HL-60 (cell line): ENCODE results near the gene FAT1.

Source experiments
- DNase-seq, 2 experiments: peaks; one replicate each; pipeline ENCODE4 v3.0.0-alpha.2; 2010 to 2020; ENCODE audit warnings: low read depth in 1 of 2, low spot score in 1 of 2
- H3K27ac ChIP-seq: fragments of 250-450 bp; sonication (Bioruptor Pico); replicated peaks from 2 replicates; pipeline ENCODE4 v1.5.1; 2020; ENCODE audit warnings: mild to moderate bottlenecking, moderate library complexity
- H3K27me3 ChIP-seq: fragments of 250-450 bp; sonication (Bioruptor Pico); 2 replicates; pipeline ENCODE4 v1.5.1; 2021; ENCODE audit warnings: mild to moderate bottlenecking, moderate library complexity; ENCODE audit not compliant: insufficient read depth, poor library complexity, severe bottlenecking
- H3K4me3 ChIP-seq: replicated peaks from 2 replicates; pipeline ENCODE4 v1.5.1; 2011; ENCODE audit warnings: mild to moderate bottlenecking, control low read depth, low read length; ENCODE audit not compliant: insufficient read depth
- GABPA ChIP-seq: IDR thresholded peaks from 2 replicates; pipeline ENCODE4 v1.6.1; 2012; ENCODE audit warnings: low read depth
- POLR2AphosphoS5 ChIP-seq: IDR thresholded peaks from 2 replicates; pipeline ENCODE4 v1.6.1; 2012; ENCODE audit warnings: low read depth
- SPI1 ChIP-seq: IDR thresholded peaks from 2 replicates; pipeline ENCODE4 v1.6.1; 2012; ENCODE audit warnings: low read depth, mild to moderate bottlenecking, borderline replicate concordance
- TF ChIP-seq, protein P1 (sequence below): IDR thresholded peaks from 2 replicates; pipeline ENCODE4 v1.6.1; 2012; ENCODE audit warnings: low read depth; ENCODE audit not compliant: insufficient replicate concordance
- TF ChIP-seq, protein P2 (sequence below): IDR thresholded peaks from one replicate; pipeline ENCODE4 v1.5.1; 2011; ENCODE audit warnings: low read length, control low read depth, inconsistent platforms; ENCODE audit not compliant: insufficient read depth

FAT1 gene

DNA sequence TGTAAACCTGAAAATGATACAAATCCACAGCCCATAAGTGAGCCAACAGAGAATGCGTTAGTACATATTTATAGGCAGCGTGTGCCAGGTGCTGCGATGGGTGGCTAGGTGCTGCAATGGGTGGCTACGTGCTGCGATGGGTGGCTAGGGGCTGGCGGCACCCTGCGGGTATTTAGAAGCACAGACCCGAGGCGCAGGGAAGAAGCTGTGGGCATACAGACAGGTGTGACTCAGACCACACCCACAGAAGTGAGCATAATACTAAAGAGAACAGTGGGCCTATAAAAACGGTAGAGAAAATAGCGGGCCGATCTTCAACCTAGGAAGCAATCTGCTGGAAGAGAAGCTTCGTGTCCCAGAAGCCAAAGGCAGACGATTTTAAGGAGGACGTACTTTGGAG, 81.1 kb downstream of the FAT1 start:
- no peak overlapping the region for H3K27ac ChIP-seq
- H3K27me3 ChIP-seq, result no peaks in the 10 kb centered on the region
- TF ChIP-seq, protein P1, sequence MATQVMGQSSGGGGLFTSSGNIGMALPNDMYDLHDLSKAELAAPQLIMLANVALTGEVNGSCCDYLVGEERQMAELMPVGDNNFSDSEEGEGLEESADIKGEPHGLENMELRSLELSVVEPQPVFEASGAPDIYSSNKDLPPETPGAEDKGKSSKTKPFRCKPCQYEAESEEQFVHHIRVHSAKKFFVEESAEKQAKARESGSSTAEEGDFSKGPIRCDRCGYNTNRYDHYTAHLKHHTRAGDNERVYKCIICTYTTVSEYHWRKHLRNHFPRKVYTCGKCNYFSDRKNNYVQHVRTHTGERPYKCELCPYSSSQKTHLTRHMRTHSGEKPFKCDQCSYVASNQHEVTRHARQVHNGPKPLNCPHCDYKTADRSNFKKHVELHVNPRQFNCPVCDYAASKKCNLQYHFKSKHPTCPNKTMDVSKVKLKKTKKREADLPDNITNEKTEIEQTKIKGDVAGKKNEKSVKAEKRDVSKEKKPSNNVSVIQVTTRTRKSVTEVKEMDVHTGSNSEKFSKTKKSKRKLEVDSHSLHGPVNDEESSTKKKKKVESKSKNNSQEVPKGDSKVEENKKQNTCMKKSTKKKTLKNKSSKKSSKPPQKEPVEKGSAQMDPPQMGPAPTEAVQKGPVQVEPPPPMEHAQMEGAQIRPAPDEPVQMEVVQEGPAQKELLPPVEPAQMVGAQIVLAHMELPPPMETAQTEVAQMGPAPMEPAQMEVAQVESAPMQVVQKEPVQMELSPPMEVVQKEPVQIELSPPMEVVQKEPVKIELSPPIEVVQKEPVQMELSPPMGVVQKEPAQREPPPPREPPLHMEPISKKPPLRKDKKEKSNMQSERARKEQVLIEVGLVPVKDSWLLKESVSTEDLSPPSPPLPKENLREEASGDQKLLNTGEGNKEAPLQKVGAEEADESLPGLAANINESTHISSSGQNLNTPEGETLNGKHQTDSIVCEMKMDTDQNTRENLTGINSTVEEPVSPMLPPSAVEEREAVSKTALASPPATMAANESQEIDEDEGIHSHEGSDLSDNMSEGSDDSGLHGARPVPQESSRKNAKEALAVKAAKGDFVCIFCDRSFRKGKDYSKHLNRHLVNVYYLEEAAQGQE, result no peak
- no peak for TF ChIP-seq SPI1
- TF ChIP-seq POLR2AphosphoS5, result no peak
- TF ChIP-seq GABPA, result no peak
- TF ChIP-seq, protein P2, sequence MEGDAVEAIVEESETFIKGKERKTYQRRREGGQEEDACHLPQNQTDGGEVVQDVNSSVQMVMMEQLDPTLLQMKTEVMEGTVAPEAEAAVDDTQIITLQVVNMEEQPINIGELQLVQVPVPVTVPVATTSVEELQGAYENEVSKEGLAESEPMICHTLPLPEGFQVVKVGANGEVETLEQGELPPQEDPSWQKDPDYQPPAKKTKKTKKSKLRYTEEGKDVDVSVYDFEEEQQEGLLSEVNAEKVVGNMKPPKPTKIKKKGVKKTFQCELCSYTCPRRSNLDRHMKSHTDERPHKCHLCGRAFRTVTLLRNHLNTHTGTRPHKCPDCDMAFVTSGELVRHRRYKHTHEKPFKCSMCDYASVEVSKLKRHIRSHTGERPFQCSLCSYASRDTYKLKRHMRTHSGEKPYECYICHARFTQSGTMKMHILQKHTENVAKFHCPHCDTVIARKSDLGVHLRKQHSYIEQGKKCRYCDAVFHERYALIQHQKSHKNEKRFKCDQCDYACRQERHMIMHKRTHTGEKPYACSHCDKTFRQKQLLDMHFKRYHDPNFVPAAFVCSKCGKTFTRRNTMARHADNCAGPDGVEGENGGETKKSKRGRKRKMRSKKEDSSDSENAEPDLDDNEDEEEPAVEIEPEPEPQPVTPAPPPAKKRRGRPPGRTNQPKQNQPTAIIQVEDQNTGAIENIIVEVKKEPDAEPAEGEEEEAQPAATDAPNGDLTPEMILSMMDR, result no peak
- no peak overlapping the region for H3K4me3 ChIP-seq
- DNase-seq, result no peak

DNA sequence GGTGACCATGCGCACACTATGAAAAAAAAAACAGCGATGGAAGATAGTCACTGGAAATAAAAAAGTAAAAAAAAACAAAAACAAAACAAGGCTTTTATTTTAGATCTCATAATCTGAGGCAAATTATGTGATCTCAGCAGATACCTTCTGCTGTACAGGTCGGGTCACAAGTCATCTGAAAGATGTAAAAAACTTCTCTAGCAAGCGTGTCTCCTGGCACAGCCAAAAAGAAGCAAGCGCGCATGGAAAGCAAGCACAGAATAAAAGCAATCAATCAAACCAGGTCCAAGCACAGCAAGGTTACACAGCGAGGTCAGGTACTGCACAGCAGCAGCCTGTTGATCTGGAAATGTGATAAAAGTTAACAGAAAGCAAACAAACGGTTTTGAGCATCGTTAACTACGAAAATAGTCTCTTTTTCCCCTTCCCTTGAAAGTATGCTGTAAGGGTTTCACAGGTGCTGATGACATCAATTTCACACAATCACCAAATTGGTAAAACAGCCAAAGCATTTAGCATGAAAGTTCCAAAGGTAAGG, 89.0 kb downstream of the FAT1 start:
- no peak overlapping the region for H3K4me3 ChIP-seq
- no peak for DNase-seq
- H3K27me3 ChIP-seq, result no peaks in the 10 kb centered on the region
- no peak overlapping the region for H3K27ac ChIP-seq
- TF ChIP-seq SPI1, result no peak
- TF ChIP-seq, protein P2, result no peak
- TF ChIP-seq, protein P1, result no peak
- no peak for TF ChIP-seq POLR2AphosphoS5
- TF ChIP-seq GABPA, result no peak

DNA sequence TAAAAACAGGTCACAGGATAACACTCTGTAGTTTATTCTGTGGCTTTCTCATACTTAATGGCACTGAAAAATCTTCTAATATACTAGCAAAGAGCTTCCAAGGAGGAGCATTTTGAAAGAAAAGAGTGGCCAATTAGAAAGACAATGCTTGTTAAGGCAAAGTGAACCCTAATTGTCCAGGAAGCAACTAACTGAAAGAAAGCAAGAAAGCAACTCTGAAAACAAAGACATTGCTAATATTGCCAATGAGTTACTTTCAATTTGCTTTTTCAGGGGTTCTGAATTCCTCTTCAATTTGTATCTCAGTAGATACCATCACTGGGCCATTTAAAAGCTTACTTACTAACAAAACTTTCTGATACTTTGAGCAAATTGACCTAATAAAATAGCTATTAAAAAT, 89.8 kb downstream of the FAT1 start:
- no peaks in the 10 kb centered on the region for H3K27me3 ChIP-seq
- no peak overlapping the region for H3K27ac ChIP-seq
- DNase-seq, result no peak
- no peak overlapping the region for H3K4me3 ChIP-seq
- TF ChIP-seq, protein P2, result no peak
- TF ChIP-seq SPI1, result no peak
- no peak for TF ChIP-seq GABPA
- TF ChIP-seq, protein P1, result no peak
- TF ChIP-seq POLR2AphosphoS5, result no peak
